GM12872 (cell line): ENCODE results near the gene HADHB.

ENCODE experiments used
- CTCF ChIP-seq: IDR thresholded peaks from 3 replicates; pipeline ENCODE4 v1.5.1; 2011; ENCODE audit warnings: low read depth, mild to moderate bottlenecking, low read length, moderate library complexity; ENCODE audit not compliant: insufficient read depth

Gene HADHB

GRCh38 chr2:26337298-26337697 lies 92.6 kb downstream of the HADHB start:
- no peak for TF ChIP-seq CTCF
